SH-SY5Y (cell line): ENCODE results near the gene C7orf57.

Source experiments
- GATA2 ChIP-seq: IDR thresholded peaks from 2 replicates; pipeline ENCODE4 v1.6.1; 2011; ENCODE audit warnings: mild to moderate bottlenecking, low read depth, low read length
- GATA3 ChIP-seq: IDR thresholded peaks from 2 replicates; pipeline ENCODE4 v1.6.1; 2011; ENCODE audit warnings: low read depth, mild to moderate bottlenecking, low read length, moderate library complexity

GRCh38 chr7:48090095-48090805 is 54.9 kb downstream of the C7orf57 start:
- no peak for TF ChIP-seq GATA3
- TF ChIP-seq GATA2 = no peak
